PC-9 (cell line): Measurements from ENCODE around the gene CERKL. TPM values are rescaled to one million over a fixed set of nuclear protein-coding genes. Genes with fewer than 3 reads are reported as not detected.

Experiments
- BruUV-seq: library from RNA; stranded (reverse); fragments of 400-500 nt; replicated peaks from 2 replicates; lab custom pipeline; 2021; lab: Mats Ljungman, UMichigan
- CTCF ChIA-PET: fragments of 300-600 bp; sonication (Branson Sonifier 250); formaldehyde crosslinking; loops from one replicate; lab custom pipeline; 2022; ENCODE audit warnings: antibody characterized with exemption; lab: Charles Lee
- POLR2A ChIA-PET: fragments of 300-600 bp; sonication (Branson Sonifier 250); formaldehyde crosslinking; loops from one replicate; lab custom pipeline; 2022; ENCODE audit warnings: antibody characterized with exemption; ENCODE audit not compliant: unreplicated experiment; lab: Charles Lee
- DNase-seq, 2 experiments: peaks; one replicate each; pipeline versions ENCODE4 v3.0.0 to v3.0.0-alpha.2; 2015 to 2022; ENCODE audit warnings: mixed read lengths in 1 of 2
- H2AFZ ChIP-seq: fragments of 200-600 bp; sonication (generic); 2 replicates; pipeline ENCODE4 v1.8.1; 2017; ENCODE audit warnings: antibody characterized with exemption
- H3F3A ChIP-seq: fragments of 200-600 bp; sonication (generic); 2 replicates; pipeline ENCODE4 v1.8.1; 2017; ENCODE audit warnings: antibody characterized with exemption, mild to moderate bottlenecking, low read depth; ENCODE audit not compliant: insufficient read depth
- H3K27ac ChIP-seq: fragments of 200-600 bp; sonication (generic); 2 replicates; pipeline ENCODE4 v1.6.1; 2016; ENCODE audit warnings: mixed run types
- H3K27me3 ChIP-seq: fragments of 200-600 bp; sonication (generic); 2 replicates; pipeline ENCODE4 v1.6.1; 2016; ENCODE audit warnings: low read depth, mixed run types; ENCODE audit not compliant: insufficient read depth
- H3K36me3 ChIP-seq: fragments of 200-600 bp; sonication (generic); 2 replicates; pipeline ENCODE4 v1.6.1; 2016; ENCODE audit warnings: low read depth, mixed run types
- H3K4me1 ChIP-seq: fragments of 200-600 bp; sonication (generic); replicated peaks from 2 replicates; pipeline ENCODE4 v1.6.1; 2016; ENCODE audit warnings: mixed run types; ENCODE audit not compliant: insufficient read depth
- H3K4me2 ChIP-seq: fragments of 200-600 bp; sonication (generic); 2 replicates; pipeline ENCODE4 v1.6.1; 2017; ENCODE audit warnings: mixed run types
- H3K4me3 ChIP-seq: fragments of 200-600 bp; sonication (generic); 2 replicates; pipeline ENCODE4 v1.6.1; 2016; ENCODE audit warnings: mixed run types
- H3K79me2 ChIP-seq: fragments of 200-600 bp; sonication (generic); 2 replicates; pipeline ENCODE4 v1.6.1; 2017; ENCODE audit warnings: low read depth, mixed run types
- H3K9me2 ChIP-seq: fragments of 200-600 bp; sonication (generic); 2 replicates; pipeline ENCODE4 v1.8.1; 2017; ENCODE audit warnings: mild to moderate bottlenecking; ENCODE audit not compliant: insufficient read depth
- H3K9me3 ChIP-seq: fragments of 200-600 bp; sonication (generic); 2 replicates; pipeline ENCODE4 v1.8.1; 2016; ENCODE audit warnings: low read depth; ENCODE audit not compliant: insufficient read depth
- H4K20me1 ChIP-seq: fragments of 200-600 bp; sonication (generic); 2 replicates; pipeline ENCODE4 v1.8.1; 2017; ENCODE audit not compliant: insufficient read depth
- CTCF ChIP-seq: fragments of 200-600 bp; sonication (generic); conservative IDR thresholded peaks from 2 replicates; pipeline ENCODE4 v1.6.1; 2017; ENCODE audit warnings: mixed run types, antibody characterized with exemption, mild to moderate bottlenecking, moderate library complexity
- EZH2 ChIP-seq: fragments of 200-600 bp; sonication (generic); IDR thresholded peaks from 2 replicates; pipeline ENCODE4 v1.8.0; 2017; ENCODE audit warnings: antibody characterized with exemption, low read depth
- intact Hi-C: fragments of 100-400 bp; cut with micrococcal nuclease; formaldehyde crosslinking; loops from one replicate; pipeline ENCODE4 v1.10.0; 2022; ENCODE audit not compliant: unreplicated experiment
- total RNA-seq: library from RNA; stranded (reverse); gene quantifications from 2 replicates; pipeline ENCODE4 v1.2.3, GENCODE V29; 2021

The CERKL gene
- total RNA-seq, 1 experiment from 2014 or later, result 1.6 TPM

GRCh38 chr2:181526014-181526413 lies 130.9 kb downstream of the CERKL start:
- ChIA-PET POLR2A (no interaction called here), CTCF (no interaction called here)
- Histone ChIP-seq H2AFZ (no peak overlapping the region; the same call in 1 of the 2 replicates), H3K36me3 (no peaks in the 10 kb centered on the region), H3K9me3 (no peaks in the 10 kb centered on the region), H3K27ac (no peak overlapping the region), H3F3A (no peaks in the 10 kb centered on the region), H3K27me3 (no peaks in the 10 kb centered on the region), H3K79me2 (no peaks in the 10 kb centered on the region), H3K4me3 (no peak overlapping the region), H3K4me2 (no peak overlapping the region), H3K9me2 (no peaks in the 10 kb centered on the region), H4K20me1 (no peaks in the 10 kb centered on the region), H3K4me1 (no peaks in the 10 kb centered on the region)
- no peak for DNase-seq
- no TSS peak for BruUV-seq
- TF ChIP-seq EZH2 (no peak), CTCF (no peak)
- intact Hi-C loops, result no loop called here

GRCh38 chr2:181523756-181524155 lies 133.1 kb downstream of the CERKL start:
- no peak for TF ChIP-seq EZH2
- TF ChIP-seq CTCF, result no peak
- H4K20me1 ChIP-seq, result no peaks in the 10 kb centered on the region
- no peak for DNase-seq
- no peak overlapping the region for H3K4me3 ChIP-seq
- H3K27ac ChIP-seq, result no peak overlapping the region
- H3K27me3 ChIP-seq, result no peaks in the 10 kb centered on the region
- ChIA-PET POLR2A (no interaction called here), CTCF (no interaction called here)
- no peaks in the 10 kb centered on the region for H3K4me1 ChIP-seq
- no peaks in the 10 kb centered on the region for H3K79me2 ChIP-seq
- no peak overlapping the region for H2AFZ ChIP-seq
- H3K9me2 ChIP-seq, result no peaks in the 10 kb centered on the region
- H3K36me3 ChIP-seq, result no peaks in the 10 kb centered on the region
- no peaks in the 10 kb centered on the region for H3F3A ChIP-seq
- H3K9me3 ChIP-seq, result no peaks in the 10 kb centered on the region
- intact Hi-C loops, result no loop called here
- no peak overlapping the region for H3K4me2 ChIP-seq
- no TSS peak for BruUV-seq

GRCh38 chr2:181520253-181520652 lies 136.7 kb downstream of the CERKL start:
- no peaks in the 10 kb centered on the region for H3K4me1 ChIP-seq
- H3K4me2 ChIP-seq, result no peak overlapping the region
- intact Hi-C loops, result no loop called here
- H3K27ac ChIP-seq, result no peak overlapping the region
- H2AFZ ChIP-seq, result 0 out of 2 replicates have a peak overlapping the region, but pooled peaks have one; percentile 17
- H3F3A ChIP-seq, result no peaks in the 10 kb centered on the region
- no peak for TF ChIP-seq CTCF
- TF ChIP-seq EZH2, result no peak
- no peaks in the 10 kb centered on the region for H3K36me3 ChIP-seq
- H3K9me3 ChIP-seq, result no peaks in the 10 kb centered on the region
- H3K27me3 ChIP-seq, result no peaks in the 10 kb centered on the region
- CTCF ChIA-PET, result no interaction called here
- no peak for DNase-seq
- H3K9me2 ChIP-seq, result no peaks in the 10 kb centered on the region
- no peaks in the 10 kb centered on the region for H4K20me1 ChIP-seq
- no peaks in the 10 kb centered on the region for H3K79me2 ChIP-seq
- H3K4me3 ChIP-seq, result no peak overlapping the region
- POLR2A ChIA-PET, result no interaction called here
- no TSS peak for BruUV-seq
